Stomach smooth muscle (tissue), 2 donors: ENCODE results near the gene OR14C36.
"Not testable (repeated sequence)": the region's sequence is repeated elsewhere in the genome, so short reads cannot be mapped to it uniquely, and the experiment has no call there.

Source experiments
- H3K27ac ChIP-seq: one replicate; pipeline ENCODE4 v1.7.0; 2013; ENCODE audit warnings: mild to moderate bottlenecking, low read length, inconsistent platforms
- H3K27me3 ChIP-seq, 2 donors: one replicate each; pipeline ENCODE4 v1.7.0; 2013; ENCODE audit warnings: low read length in 2 of 2; ENCODE audit not compliant: insufficient read depth in 2 of 2, control insufficient read depth in 1 of 2
- H3K36me3 ChIP-seq, 2 donors: one replicate each; pipeline ENCODE4 v1.7.0; 2013; ENCODE audit warnings: low read length in 2 of 2; ENCODE audit not compliant: control insufficient read depth in 2 of 2, insufficient read depth in 2 of 2
- H3K4me1 ChIP-seq: one replicate; pipeline ENCODE4 v1.7.0; 2013; ENCODE audit warnings: low read length; ENCODE audit not compliant: control insufficient read depth, insufficient read depth
- H3K4me3 ChIP-seq, 2 donors: one replicate each; pipeline ENCODE4 v1.7.0; 2013; ENCODE audit warnings: low read length in 2 of 2
- H3K9ac ChIP-seq, 2 donors: one replicate each; pipeline ENCODE4 v1.7.0; 2013; ENCODE audit warnings: low read length in 2 of 2, mild to moderate bottlenecking in 1 of 2
- H3K9me3 ChIP-seq, 2 donors: one replicate each; pipeline ENCODE4 v1.7.0; 2013; ENCODE audit warnings: low read length in 2 of 2; ENCODE audit not compliant: control insufficient read depth in 2 of 2
- donor health status: healthy.
- donor health status: Pancreatic carcinoma.

OR14C36 gene

GRCh38 chr1:248348475-248348874 is at the start of gene OR14C36:
OR14C36 (plus strand) TSS chr1:248348775; CDS start chr1:248348775, 0 bp downstream.
- Histone ChIP-seq H3K27ac (no peak within 1 kb of the TSS), H3K9me3 (no peaks in the 10 kb centered on the region), H3K36me3 (no peaks in the 10 kb centered on the region), H3K4me3 (no peak within 1 kb of the TSS), H3K4me1 (no peaks in the 10 kb centered on the region), H3K27me3 (no peaks in the 10 kb centered on the region), H3K9ac (no peak within 1 kb of the TSS)

- no peak within 1 kb of the TSS for H3K9ac ChIP-seq
- H3K9me3 ChIP-seq, result no peaks in the 10 kb centered on the region
- H3K27me3 ChIP-seq, result no peaks in the 10 kb centered on the region
- no peak within 1 kb of the TSS for H3K4me3 ChIP-seq
- H3K4me1 ChIP-seq, result no peaks in the 10 kb centered on the region
- H3K36me3 ChIP-seq, result no peaks in the 10 kb centered on the region
- no peak within 1 kb of the TSS for H3K27ac ChIP-seq
These were observed 45.3 kb upstream of the OR14C36 start, which contains the start of gene OR2T12 for GRCh38 chr1:248303324-248303723. OR2T12 (minus strand) TSS chr1:248303424; CDS start chr1:248295578, 7,846 bp downstream.

- H3K4me3 ChIP-seq, H3K9ac ChIP-seq, H3K36me3 ChIP-seq: not testable (repeated sequence)
These were observed 42.9 kb upstream of the OR14C36 start for GRCh38 chr1:248305672-248306071.

GRCh38 chr1:248306103-248306502 is 42.5 kb upstream of the OR14C36 start:
- H3K27me3 ChIP-seq, result no peaks in the 10 kb centered on the region
- H3K27ac ChIP-seq, result no peak overlapping the region
- no peaks in the 10 kb centered on the region for H3K36me3 ChIP-seq
- H3K9ac ChIP-seq, result no peak overlapping the region
- H3K4me3 ChIP-seq, result no peak overlapping the region
- H3K9me3 ChIP-seq, result no peaks in the 10 kb centered on the region
- no peaks in the 10 kb centered on the region for H3K4me1 ChIP-seq

More at GRCh38 chr1:248305672-248306071, 42.9 kb upstream of the OR14C36 start:
- not testable (repeated sequence) for H3K4me1 ChIP-seq, H3K27ac ChIP-seq, H3K9me3 ChIP-seq, H3K27me3 ChIP-seq

- not testable (repeated sequence) for H3K4me3 ChIP-seq, H3K27ac ChIP-seq, H3K4me1 ChIP-seq, H3K27me3 ChIP-seq, H3K36me3 ChIP-seq, H3K9ac ChIP-seq, H3K9me3 ChIP-seq
These were observed 41.8 kb upstream of the OR14C36 start for GRCh38 chr1:248306740-248307139.

GRCh38 chr1:248316796-248317195 is 31.8 kb upstream of the OR14C36 start:
- Histone ChIP-seq H3K9ac (no peak overlapping the region), H3K27me3 (no peaks in the 10 kb centered on the region), H3K36me3 (no peaks in the 10 kb centered on the region), H3K9me3 (peaks cover 0 to 3% of the 10 kb centered on the region in 2 donors), H3K4me1 (no peaks in the 10 kb centered on the region), H3K27ac (no peak overlapping the region), H3K4me3 (no peak overlapping the region)

- Histone ChIP-seq H3K9ac (no peak within 1 kb of the TSS), H3K4me3 (no peak within 1 kb of the TSS), H3K27me3 (no peaks in the 10 kb centered on the region), H3K4me1 (no peaks in the 10 kb centered on the region), H3K36me3 (no peaks in the 10 kb centered on the region), H3K27ac (no peak within 1 kb of the TSS), H3K9me3 (peaks cover 0 to 2% of the 10 kb centered on the region in 2 donors)
These were observed 24.1 kb upstream of the OR14C36 start, which contains the start of gene OR2M7 for GRCh38 chr1:248324468-248324867. OR2M7 (minus strand) TSS chr1:248324568; CDS start chr1:248324568, 0 bp downstream.

GRCh38 chr1:248343451-248343850 is 5.1 kb upstream of the OR14C36 start:
- no peaks in the 10 kb centered on the region for H3K36me3 ChIP-seq
- H3K4me3 ChIP-seq, result no peak overlapping the region
- H3K9me3 ChIP-seq, result no peaks in the 10 kb centered on the region
- no peak overlapping the region for H3K9ac ChIP-seq
- H3K27me3 ChIP-seq, result no peaks in the 10 kb centered on the region
- no peaks in the 10 kb centered on the region for H3K4me1 ChIP-seq
- no peak overlapping the region for H3K27ac ChIP-seq

GRCh38 chr1:248359415-248359814 is 10.8 kb downstream of the OR14C36 start:
- peaks cover 0 to 6% of the 10 kb centered on the region in 2 donors for H3K9me3 ChIP-seq
- no peaks in the 10 kb centered on the region for H3K36me3 ChIP-seq
- H3K4me1 ChIP-seq, result no peaks in the 10 kb centered on the region
- H3K9ac ChIP-seq, result no peak overlapping the region
- no peak overlapping the region for H3K27ac ChIP-seq
- H3K4me3 ChIP-seq, result no peak overlapping the region
- H3K27me3 ChIP-seq, result no peaks in the 10 kb centered on the region

- Histone ChIP-seq H3K9ac (no peak within 1 kb of the TSS), H3K4me3 (no peak within 1 kb of the TSS), H3K9me3 (peaks cover 0 to 6% of the 10 kb centered on the region in 2 donors), H3K27ac (no peak within 1 kb of the TSS), H3K4me1 (no peaks in the 10 kb centered on the region), H3K36me3 (no peaks in the 10 kb centered on the region), H3K27me3 (no peaks in the 10 kb centered on the region)
These were observed 12.6 kb downstream of the OR14C36 start, which contains the start of gene OR2T4 for GRCh38 chr1:248361121-248361715. OR2T4 (plus strand) TSS chr1:248361665; CDS start chr1:248361665, 0 bp downstream.

GRCh38 chr1:248366609-248367008 is 18.0 kb downstream of the OR14C36 start:
- H3K27me3 ChIP-seq, result no peaks in the 10 kb centered on the region
- no peaks in the 10 kb centered on the region for H3K4me1 ChIP-seq
- H3K27ac ChIP-seq, result no peak overlapping the region
- H3K36me3 ChIP-seq, result no peaks in the 10 kb centered on the region
- H3K9ac ChIP-seq, result no peak overlapping the region
- no peak overlapping the region for H3K4me3 ChIP-seq
- H3K9me3 ChIP-seq, result peaks cover 0 to 6% of the 10 kb centered on the region in 2 donors
